ENCODE data around the gene SDR42E2. TPM values are rescaled to one million over a fixed set of nuclear protein-coding genes. Genes with fewer than 3 reads are reported as not detected.
A peak's percentile ranks its signal among the peaks of the same experiment; 100 is the strongest.

The SDR42E2 gene
- total and polyA plus RNA-seq, 2 of the 8 experiments (the other 6 are each of a cell fraction or from before 2014, with no cell fraction given), result 0.08 TPM; not detected in 1

GRCh38 chr16:22162656-22163009 lies 327 bp downstream of the SDR42E2 start:
- H3K23me2 ChIP-seq (ENCODE audit: low read depth, low read length), result peaks cover 11% of the 10 kb centered on the region; the same call in 1 of the 2 replicates
- H2BK120ac ChIP-seq (replicated peaks; ENCODE audit: low read depth, low read length), result no peak overlapping the region
- peak overlapping the region; percentile 23 to 61 (median 46) for H3K4me3 ChIP-seq (ENCODE audit: extremely low read depth in 1 of 4, insufficient read depth in 2 of 4, low read depth in 3 of 4, low read length in 4 of 4)
- no peak for DNase-seq (ENCODE audit: low read depth in 1 of 2, low spot score in 2 of 2)
- H2BK12ac ChIP-seq (ENCODE audit: low read depth, low read length), result 0 out of 2 replicates have a peak overlapping the region, but pooled peaks have one; percentile 0
- H3K4me1 ChIP-seq (replicated peaks in 1 of 4; ENCODE audit: control insufficient read depth in 3 of 4, insufficient read depth in 4 of 4, low read length in 3 of 4), result no peaks in the 10 kb centered on the region
- peak in 1 of 2 experiments; percentile 78; a peak in 1 of 4 replicates for TF ChIP-seq HDAC2 (IDR thresholded peaks at IDR 0.05; ENCODE audit: borderline replicate concordance in 1 of 2, low read depth in 2 of 2, low read length in 2 of 2)
- no peak for TF ChIP-seq JUN (IDR thresholded peaks at IDR 0.05; ENCODE audit: low read depth, low read length)
- no peak for TF ChIP-seq SP1 (IDR thresholded peaks at IDR 0.05; ENCODE audit: low read depth, low read length)
- peak; percentile 93 for TF ChIP-seq KDM1A (IDR thresholded peaks at IDR 0.05; ENCODE audit: borderline replicate concordance, low read length)
- TF ChIP-seq POU5F1 (IDR thresholded peaks at IDR 0.05; ENCODE audit: low read depth, low read length), result no peak
- no peak overlapping the region for H4K5ac ChIP-seq (ENCODE audit: insufficient read length, low read depth, low read length)
- no peak overlapping the region for H4K91ac ChIP-seq (replicated peaks; ENCODE audit: insufficient read length, low read length)
- H3K9me3 ChIP-seq (ENCODE audit: insufficient read depth in 2 of 2, low read depth in 1 of 2, low read length in 1 of 2), result no peaks in the 10 kb centered on the region
- no peaks in the 10 kb centered on the region for H4K20me1 ChIP-seq (replicated peaks in 1 of 2; ENCODE audit: control insufficient read depth in 1 of 2, insufficient read depth in 2 of 2, low read length in 2 of 2)
- ChIA-PET POLR2A (ENCODE audit: partially characterized antibody) (interaction anchor here (0.9 to 2.1 kb wide), 3 partner anchors 11 to 209 kb away, joined by 3 to 5 read pairs (median 4); partner anchors contain the start of gene UQCRC2), CTCF (ENCODE audit: partially characterized antibody) (interaction anchor here (1.0 to 2.1 kb wide), 2 partner anchors 26 to 42 kb away, joined by 3 to 8 read pairs; no protein-coding TSS in a partner anchor)
- FAIRE-seq, result no peak
- no peaks in the 10 kb centered on the region for H3K79me2 ChIP-seq (ENCODE audit: control insufficient read depth in 1 of 2, insufficient read depth in 2 of 2, low read length in 2 of 2)
- H3K36me3 ChIP-seq (ENCODE audit: control insufficient read depth in 2 of 4, insufficient read depth in 4 of 4, low read length in 3 of 4), result no peaks in the 10 kb centered on the region
- peak overlapping the region; percentile 71 for H3K18ac ChIP-seq (ENCODE audit: extremely low read depth, low read length)
- no peak overlapping the region for H3K4ac ChIP-seq (replicated peaks; ENCODE audit: insufficient read length, low read depth, low read length)
- H3K79me1 ChIP-seq (ENCODE audit: low read depth, low read length), result no peaks in the 10 kb centered on the region
- peak overlapping the region; percentile 46; the same call in 1 of the 2 replicates for H2BK15ac ChIP-seq (ENCODE audit: low read length)
- no peak overlapping the region for H2BK20ac ChIP-seq (ENCODE audit: low read length)
- H3K23ac ChIP-seq (ENCODE audit: insufficient read length), result no peak overlapping the region
- H2BK5ac ChIP-seq (ENCODE audit: low read depth, low read length), result no peak overlapping the region
- peak overlapping the region; percentile 69 to 75 for H3K4me2 ChIP-seq (ENCODE audit: insufficient read depth in 1 of 2, low read depth in 2 of 2, low read length in 2 of 2)
- H3K56ac ChIP-seq (replicated peaks; ENCODE audit: insufficient read length, low read depth, low read length), result no peak overlapping the region
- no peak overlapping the region for H4K8ac ChIP-seq (ENCODE audit: extremely low read depth, insufficient read depth, low read length)
- H2AK5ac ChIP-seq (ENCODE audit: low read depth, low read length), result no peak overlapping the region
- peak overlapping the region; percentile 47; the same call in 1 of the 2 replicates for H2AFZ ChIP-seq (ENCODE audit: low read length)
- no peak overlapping the region for H3K27ac ChIP-seq (ENCODE audit: low read depth, low read length)
- WGBS, 2 experiments (ENCODE audit: extremely low coverage in 1 of 2, insufficient coverage in 1 of 2, insufficient read length in 1 of 2, insufficient replicate concordance in 2 of 2, low coverage in 1 of 2, low lambda C conversion rate in 2 of 2, missing lambda C conversion rate in 1 of 2), result 37% methylated on average over 14 of the region's 14 CpGs; no CpG with 5 or more reads in 1 of the 2 experiments
- H3K14ac ChIP-seq (ENCODE audit: insufficient read length), result no peak overlapping the region
- peaks cover 0 to 21% (median 14%) of the 10 kb centered on the region in 4 experiments; a peak in 6 of 7 replicates for H3K27me3 ChIP-seq (replicated peaks in 1 of 4; ENCODE audit: control insufficient read depth in 3 of 4, extremely low read depth in 1 of 4, insufficient read depth in 3 of 4, low read length in 3 of 4)
- peak overlapping the region in 1 of 4 experiments; percentile 8; a peak in 1 of 7 replicates for H3K9ac ChIP-seq (replicated peaks in 1 of 4; ENCODE audit: extremely low read depth in 1 of 4, low read depth in 3 of 4, low read length in 3 of 4)
